CD4-positive, alpha-beta T cell (primary cell): ENCODE results near the gene ACVR1. TPM values are rescaled to one million over a fixed set of nuclear protein-coding genes. Genes with fewer than 3 reads are reported as not detected.

Experiments used
- ATAC-seq: fragments of 200-7000 bp; cut with Tn5 transposase; one replicate; pipeline ENCODE4 v1.10.0; 2022; ENCODE audit warnings: mild to moderate bottlenecking; ENCODE audit not compliant: poor library complexity
- CTCF ChIA-PET: fragments of 350-600 bp; sonication (Branson Sonifier 250); formaldehyde crosslinking; loops from one replicate; lab custom pipeline; 2021; ENCODE audit warnings: antibody characterized with exemption, inconsistent platforms; lab: Charles Lee
- POLR2A ChIA-PET: fragments of 350-600 bp; sonication (Branson Sonifier 250); formaldehyde crosslinking; loops from one replicate; lab custom pipeline; 2021; ENCODE audit warnings: antibody characterized with exemption, inconsistent platforms; lab: Charles Lee
- DNase-seq, 14 experiments: peaks; one replicate each; pipeline ENCODE4 v3.0.0-alpha.2; 2013 to 2020; ENCODE audit warnings: mixed read lengths in 2 of 14
- H3K27ac ChIP-seq, 2 donors: one replicate each; pipeline versions ENCODE4 v1.5.1 to v1.7.0; 2013; ENCODE audit warnings: low read length in 2 of 2, low read depth in 1 of 2, mild to moderate bottlenecking in 1 of 2
- H3K27me3 ChIP-seq, 2 experiments: 1 replicate in 1 of 2; 2 replicates in 1 of 2; pipeline versions ENCODE4 v1.6.1 to v1.7.0; 2013; ENCODE audit warnings: low read length in 2 of 2, control low read depth in 1 of 2, mild to moderate bottlenecking in 1 of 2, moderate library complexity in 1 of 2; ENCODE audit not compliant: insufficient read depth in 2 of 2, control insufficient read depth in 1 of 2
- H3K36me3 ChIP-seq: one replicate; pipeline ENCODE4 v1.6.1; 2013; ENCODE audit warnings: low read length, control low read depth; ENCODE audit not compliant: insufficient read depth
- H3K4me1 ChIP-seq: one replicate; pipeline ENCODE4 v1.6.1; 2013; ENCODE audit warnings: low read length, control low read depth; ENCODE audit not compliant: insufficient read depth
- H3K4me3 ChIP-seq: one replicate; pipeline ENCODE4 v1.5.1; 2013; ENCODE audit warnings: mild to moderate bottlenecking, low read length, moderate library complexity
- H3K9me3 ChIP-seq, 2 experiments: 1 replicate in 1 of 2; 2 replicates in 1 of 2; pipeline versions ENCODE4 v1.6.1 to v1.7.0; 2013; ENCODE audit warnings: low read length in 2 of 2, mild to moderate bottlenecking in 2 of 2, control low read depth in 1 of 2, moderate library complexity in 1 of 2; ENCODE audit not compliant: control insufficient read depth in 1 of 2, insufficient read depth in 1 of 2
- H3K27ac Mint-ChIP-seq: one replicate; pipeline ENCODE4 v1.8.0; 2020; ENCODE audit warnings: mixed read lengths
- H3K27me3 Mint-ChIP-seq: one replicate; pipeline ENCODE4 v1.8.0; 2021; ENCODE audit warnings: mixed read lengths
- H3K36me3 Mint-ChIP-seq: one replicate; pipeline ENCODE4 v1.8.0; 2021; ENCODE audit warnings: low read depth, mixed read lengths
- H3K4me1 Mint-ChIP-seq: one replicate; pipeline ENCODE4 v1.8.0; 2021; ENCODE audit warnings: low read depth, mixed read lengths
- H3K4me3 Mint-ChIP-seq: one replicate; pipeline ENCODE4 v1.8.0; 2020; ENCODE audit warnings: mild to moderate bottlenecking, mixed read lengths
- H3K9me3 Mint-ChIP-seq: one replicate; pipeline ENCODE4 v1.8.0; 2020; ENCODE audit warnings: mixed read lengths
- CTCF ChIP-seq: fragments of 200-600 bp; IDR thresholded peaks from one replicate; pipeline ENCODE4 v1.8.0; 2022; ENCODE audit warnings: antibody characterized with exemption, mild to moderate bottlenecking
- intact Hi-C, 2 experiments: fragments of 100-400 bp; cut with DNase I in 1 of 2; cut with micrococcal nuclease in 1 of 2; formaldehyde crosslinking; loops; one replicate each; pipeline versions ENCODE4 v1.15.1 to v1.9.0; 2023 to 2025; cut with DNase I, micrococcal nuclease
- total RNA-seq, 174 experiments: library from RNA in 2 of 174; stranded (reverse) in 2 of 174; gene quantifications; one replicate each; pipeline ENCODE4 v1.2.3 and lab custom pipeline; 2021 to 2026

ACVR1 gene
- total RNA-seq, 2 experiments from 2014 or later = 14.3 to 16.7 TPM

- DNase-seq (no peak), ATAC-seq (no peak)
- H3K36me3 Mint-ChIP-seq = peaks cover 67% of the 10 kb centered on the region
- peaks cover 2% of the 10 kb centered on the region for H3K4me1 ChIP-seq
- H3K9me3 Mint-ChIP-seq = no peaks in the 10 kb centered on the region
- no peaks in the 10 kb centered on the region for H3K36me3 ChIP-seq
- H3K4me1 Mint-ChIP-seq = peaks cover 30% of the 10 kb centered on the region
- no peak overlapping the region for H3K27ac ChIP-seq
- intact Hi-C loops = no loop called here
- ChIA-PET POLR2A (interaction anchor here (0.6 kb wide), 1 partner anchor 55 kb away, joined by 3 read pairs; no protein-coding TSS in a partner anchor), CTCF (no interaction called here)
- TF ChIP-seq CTCF = no peak
- H3K4me3 ChIP-seq = no peak overlapping the region
- H3K4me3 Mint-ChIP-seq = no peak overlapping the region
- H3K9me3 ChIP-seq = no peaks in the 10 kb centered on the region
- H3K27ac Mint-ChIP-seq = no peak overlapping the region
- no peaks in the 10 kb centered on the region for H3K27me3 Mint-ChIP-seq
- no peaks in the 10 kb centered on the region for H3K27me3 ChIP-seq
These were observed 26.5 kb downstream of the ACVR1 start for GRCh38 chr2:157849591-157849990.

- H3K27me3 ChIP-seq = no peaks in the 10 kb centered on the region
- Mint-ChIP-seq H3K4me1 (peaks cover 28% of the 10 kb centered on the region), H3K4me3 (no peak overlapping the region), H3K9me3 (no peaks in the 10 kb centered on the region), H3K36me3 (peaks cover 58% of the 10 kb centered on the region), H3K27me3 (no peaks in the 10 kb centered on the region), H3K27ac (no peak overlapping the region)
- H3K36me3 ChIP-seq = no peaks in the 10 kb centered on the region
- H3K27ac ChIP-seq = no peak overlapping the region
- H3K4me3 ChIP-seq = no peak overlapping the region
- ChIA-PET CTCF (no interaction called here), POLR2A (no interaction called here)
- H3K9me3 ChIP-seq = no peaks in the 10 kb centered on the region
- H3K4me1 ChIP-seq = peaks cover 2% of the 10 kb centered on the region
- intact Hi-C loops = no loop called here
- no peak for TF ChIP-seq CTCF
- DNase-seq = no peak
- ATAC-seq = no peak
These were observed 27.9 kb downstream of the ACVR1 start for GRCh38 chr2:157848213-157848612.

- H3K36me3 ChIP-seq = no peaks in the 10 kb centered on the region
- ATAC-seq (no peak), DNase-seq (no peak)
- POLR2A ChIA-PET = no interaction called here
- H3K27ac ChIP-seq = no peak overlapping the region
- no peaks in the 10 kb centered on the region for H3K27me3 ChIP-seq
- Mint-ChIP-seq H3K9me3 (no peaks in the 10 kb centered on the region), H3K27ac (no peak overlapping the region), H3K27me3 (no peaks in the 10 kb centered on the region), H3K4me1 (peaks cover 21% of the 10 kb centered on the region), H3K36me3 (peaks cover 47% of the 10 kb centered on the region), H3K4me3 (no peak overlapping the region)
- H3K4me3 ChIP-seq = no peak overlapping the region
- H3K9me3 ChIP-seq = no peaks in the 10 kb centered on the region
- intact Hi-C loops = no loop called here
- no peak for TF ChIP-seq CTCF
- CTCF ChIA-PET = no interaction called here
- H3K4me1 ChIP-seq = peaks cover 2% of the 10 kb centered on the region
These were observed 31.0 kb downstream of the ACVR1 start for GRCh38 chr2:157845081-157845480.
